Ectodermal cell (in vitro differentiated cells): ENCODE data around the gene KRT40.

Experiments
- H3K27ac ChIP-seq: 2 replicates; pipeline ENCODE4 v1.7.0; 2013; ENCODE audit warnings: mild to moderate bottlenecking, low read depth, low read length; ENCODE audit not compliant: insufficient read depth, poor library complexity, severe bottlenecking
- H3K27me3 ChIP-seq: 2 replicates; pipeline ENCODE4 v1.7.0; 2013; ENCODE audit warnings: mild to moderate bottlenecking, low read length; ENCODE audit not compliant: insufficient read depth, control insufficient read depth, poor library complexity, severe bottlenecking
- H3K36me3 ChIP-seq: one replicate; pipeline ENCODE4 v1.7.0; 2013; ENCODE audit warnings: low read length; ENCODE audit not compliant: control insufficient read depth, insufficient read depth
- H3K4me1 ChIP-seq: one replicate; pipeline ENCODE4 v1.7.0; 2013; ENCODE audit warnings: low read length; ENCODE audit not compliant: control insufficient read depth, insufficient read depth
- H3K4me3 ChIP-seq: 2 replicates; pipeline ENCODE4 v1.7.0; 2013; ENCODE audit warnings: low read depth, low read length, control low read depth; ENCODE audit not compliant: insufficient read depth
- H3K9me3 ChIP-seq: 2 replicates; pipeline ENCODE4 v1.7.0; 2013; ENCODE audit warnings: mild to moderate bottlenecking, low read length, moderate library complexity; ENCODE audit not compliant: control insufficient read depth
- WGBS, 2 experiments: methylation state at CpG; one replicate each; pipeline ENCODE4 v1.1.7; 2013; ENCODE audit warnings: missing lambda C conversion rate in 2 of 2; 5-methylcytosine and 5-hydroxymethylcytosine counted together

KRT40 gene

DNA sequence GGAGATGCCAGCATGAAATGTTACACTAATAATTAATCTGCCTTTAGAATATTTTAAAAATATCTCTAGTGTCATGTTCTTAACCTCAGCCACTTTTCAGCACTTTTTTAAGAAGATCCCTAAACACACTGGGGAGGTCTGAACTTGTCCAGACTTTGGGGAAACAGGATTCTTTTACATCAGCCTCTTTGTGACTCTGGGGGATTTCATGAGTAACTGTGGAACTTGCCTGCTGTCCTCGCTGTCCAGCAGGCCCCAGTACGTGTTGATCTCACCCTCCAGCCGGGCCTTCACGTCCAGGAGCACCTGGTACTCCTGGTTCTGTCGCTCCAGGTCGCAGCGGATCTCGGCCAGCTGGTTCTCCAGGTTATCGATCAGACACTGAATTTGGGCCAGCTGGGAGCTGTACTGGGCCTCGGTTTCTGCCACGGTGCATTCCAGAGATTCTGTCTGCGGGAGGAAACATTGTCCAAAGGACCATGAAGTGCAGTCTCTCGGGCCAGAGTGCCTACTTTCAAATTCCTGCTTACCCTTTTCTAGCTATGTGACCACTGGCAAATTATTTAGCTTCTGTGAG is 5.5 kb downstream of the KRT40 start:
- no peaks in the 10 kb centered on the region for H3K36me3 ChIP-seq
- H3K4me1 ChIP-seq, result peaks cover 6% of the 10 kb centered on the region
- H3K4me3 ChIP-seq, result no peak overlapping the region
- WGBS, 2 experiments, result 90 to 93% methylated on average over 13 of the region's 13 CpGs
- H3K9me3 ChIP-seq, result no peaks in the 10 kb centered on the region
- H3K27ac ChIP-seq, result no peak overlapping the region
- no peaks in the 10 kb centered on the region for H3K27me3 ChIP-seq

- no peaks in the 10 kb centered on the region for H3K9me3 ChIP-seq
- no peaks in the 10 kb centered on the region for H3K27me3 ChIP-seq
- H3K4me3 ChIP-seq, result no peak overlapping the region
- peaks cover 5% of the 10 kb centered on the region for H3K4me1 ChIP-seq
- no peak overlapping the region for H3K27ac ChIP-seq
- no peaks in the 10 kb centered on the region for H3K36me3 ChIP-seq
Observed at GRCh38 chr17:40975516-40975915, 8.6 kb downstream of the KRT40 start.

- Histone ChIP-seq H3K36me3 (no peaks in the 10 kb centered on the region), H3K27ac (no peak overlapping the region), H3K4me1 (no peaks in the 10 kb centered on the region), H3K4me3 (no peak overlapping the region), H3K27me3 (no peaks in the 10 kb centered on the region), H3K9me3 (no peaks in the 10 kb centered on the region)
- 86 to 94% methylated on average over 3 of the region's 3 CpGs for WGBS, 2 experiments
Observed at GRCh38 chr17:40974366-40974765, 9.8 kb downstream of the KRT40 start.

GRCh38 chr17:40967582-40967981 is 16.5 kb downstream of the KRT40 start:
- H3K4me1 ChIP-seq, result no peaks in the 10 kb centered on the region
- H3K4me3 ChIP-seq, result no peak overlapping the region
- 80 to 92% methylated on average over 1 of the region's 1 CpG for WGBS, 2 experiments
- H3K36me3 ChIP-seq, result no peaks in the 10 kb centered on the region
- H3K27me3 ChIP-seq, result no peaks in the 10 kb centered on the region
- no peak overlapping the region for H3K27ac ChIP-seq
- H3K9me3 ChIP-seq, result no peaks in the 10 kb centered on the region

DNA sequence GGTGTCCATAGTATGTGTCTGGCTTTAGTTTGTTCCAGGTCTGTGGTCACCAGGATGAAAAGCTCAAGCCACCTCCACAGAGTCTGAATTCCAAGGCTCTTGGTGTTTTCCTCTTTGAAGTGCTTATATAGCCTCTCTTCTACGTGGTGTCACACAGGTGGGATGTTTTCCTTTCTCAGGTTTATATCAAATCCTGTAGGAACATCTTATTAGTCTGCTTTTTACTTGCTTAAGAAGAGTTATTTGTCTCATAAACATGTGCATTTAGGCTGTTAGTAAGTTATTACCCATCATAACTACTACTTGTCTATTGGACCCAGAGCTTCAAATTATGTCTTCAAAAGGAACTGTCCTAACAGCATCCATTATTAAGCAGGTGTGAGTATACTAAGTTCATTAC is 17.3 kb downstream of the KRT40 start, which contains the start of gene KRT39:
Gene KRT39, minus strand, starts transcription at position 101 of the 400 bp plus-strand sequence. Its CDS starts 92 bp downstream, at position 9.
- no peak within 1 kb of the TSS for H3K4me3 ChIP-seq
- WGBS, 2 experiments, result 62 to 89% methylated on average over 1 of the region's 1 CpG

DNA sequence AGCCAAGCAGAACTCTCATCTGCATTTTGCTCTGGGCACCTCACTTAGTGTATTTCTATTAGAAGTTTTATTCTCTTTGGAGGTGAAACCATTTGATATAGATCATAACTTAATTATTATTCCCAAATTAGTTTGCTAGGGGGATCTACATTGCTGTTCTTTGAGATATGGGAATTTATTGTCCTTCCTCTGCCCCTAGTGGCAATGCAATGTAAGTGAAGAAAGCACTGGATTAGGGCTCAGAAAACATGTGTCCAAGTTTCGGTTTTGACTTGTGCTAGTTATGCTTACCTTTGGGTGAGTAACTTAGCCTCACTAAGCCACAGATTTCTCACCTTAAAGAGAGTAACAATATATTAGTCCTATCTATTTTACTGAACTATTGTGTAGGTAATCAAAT is 20.3 kb downstream of the KRT40 start:
- H3K36me3 ChIP-seq, result no peaks in the 10 kb centered on the region
- no peak overlapping the region for H3K4me3 ChIP-seq
- H3K4me1 ChIP-seq, result no peaks in the 10 kb centered on the region
- H3K27ac ChIP-seq, result no peak overlapping the region
- H3K9me3 ChIP-seq, result no peaks in the 10 kb centered on the region
- H3K27me3 ChIP-seq, result no peaks in the 10 kb centered on the region
- 85 to 88% methylated on average over 1 of the region's 1 CpG for WGBS, 2 experiments

More for the DNA sequence above, 17.3 kb downstream of the KRT40 start, which contains the start of gene KRT39:
- Histone ChIP-seq H3K36me3 (no peaks in the 10 kb centered on the region), H3K9me3 (no peaks in the 10 kb centered on the region), H3K27me3 (no peaks in the 10 kb centered on the region), H3K27ac (no peak within 1 kb of the TSS), H3K4me1 (no peaks in the 10 kb centered on the region)

- Histone ChIP-seq H3K4me3 (no peak overlapping the region), H3K27me3 (no peaks in the 10 kb centered on the region), H3K9me3 (no peaks in the 10 kb centered on the region), H3K27ac (no peak overlapping the region), H3K4me1 (no peaks in the 10 kb centered on the region), H3K36me3 (no peaks in the 10 kb centered on the region)
- 93% methylated on average over 4 of the region's 4 CpGs for WGBS, 2 experiments
Observed at GRCh38 chr17:40962059-40962561, 22.0 kb downstream of the KRT40 start.

DNA sequence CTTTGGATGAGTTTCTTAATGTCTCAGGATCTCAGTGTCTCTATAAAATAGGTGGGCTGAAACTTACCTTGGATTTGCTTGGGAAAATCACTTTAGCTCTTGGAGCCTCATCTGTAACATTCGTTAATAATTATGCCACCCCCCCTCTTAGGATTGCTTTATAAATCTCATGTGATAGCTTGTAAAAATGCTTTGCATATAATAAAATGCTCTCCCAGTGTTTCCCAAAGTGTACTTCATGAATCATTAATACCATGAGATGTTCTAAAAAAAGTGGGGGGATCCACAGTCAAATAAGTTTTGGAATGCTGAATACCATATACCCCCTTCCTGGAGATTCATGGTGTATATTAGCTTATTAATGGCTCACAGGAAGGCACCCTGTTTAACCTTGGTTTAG is 22.5 kb downstream of the KRT40 start:
- 67% methylated on average over 1 of the region's 1 CpG; no CpG with 5 or more reads in 1 of the 2 experiments for whole genome bisulfite sequencing, 2 experiments
- no peak overlapping the region for H3K4me3 ChIP-seq
- no peaks in the 10 kb centered on the region for H3K36me3 ChIP-seq
- H3K27ac ChIP-seq, result no peak overlapping the region
- no peaks in the 10 kb centered on the region for H3K4me1 ChIP-seq
- H3K9me3 ChIP-seq, result no peaks in the 10 kb centered on the region
- H3K27me3 ChIP-seq, result no peaks in the 10 kb centered on the region

- Histone ChIP-seq H3K27me3 (no peaks in the 10 kb centered on the region), H3K9me3 (no peaks in the 10 kb centered on the region), H3K4me3 (no peak overlapping the region), H3K36me3 (no peaks in the 10 kb centered on the region), H3K4me1 (no peaks in the 10 kb centered on the region), H3K27ac (no peak overlapping the region)
- 94 to 96% methylated on average over 10 of the region's 10 CpGs for WGBS, 2 experiments
Observed at GRCh38 chr17:40960144-40960543, 24.0 kb downstream of the KRT40 start.

- Histone ChIP-seq H3K9me3 (no peaks in the 10 kb centered on the region), H3K36me3 (no peaks in the 10 kb centered on the region), H3K27me3 (no peaks in the 10 kb centered on the region), H3K4me1 (no peaks in the 10 kb centered on the region), H3K27ac (no peak overlapping the region), H3K4me3 (no peak overlapping the region)
- WGBS, 2 experiments, result 92% methylated on average over 10 to 12 of the region's 12 CpGs
Observed at GRCh38 chr17:40958086-40958953, 25.8 kb downstream of the KRT40 start.
